Mesenchymal stem cell (in vitro differentiated cells and primary cell): Measurements from ENCODE around the gene PEX16.
"Not testable (repeated sequence)": the region's sequence is repeated elsewhere in the genome, so short reads cannot be mapped to it uniquely, and the experiment has no call there.

Experiments
- DNase-seq: peaks from one replicate; pipeline ENCODE4 v3.0.0-alpha.2; 2013
- H2AFZ ChIP-seq: one replicate; pipeline ENCODE4 v1.6.1; 2013; ENCODE audit warnings: low read depth, mild to moderate bottlenecking, control low read depth, inconsistent platforms, low read length, moderate library complexity
- H2AK5ac ChIP-seq: 2 replicates; pipeline ENCODE4 v1.6.1; 2013; ENCODE audit warnings: low read length, moderate library complexity, mild to moderate bottlenecking, inconsistent platforms; ENCODE audit not compliant: severe bottlenecking
- H2BK120ac ChIP-seq: one replicate; pipeline ENCODE4 v1.6.1; 2013; ENCODE audit warnings: low read depth, mild to moderate bottlenecking, inconsistent platforms, low read length, moderate library complexity
- H2BK12ac ChIP-seq, 2 experiments: one replicate each; pipeline ENCODE4 v1.6.1; 2013; ENCODE audit warnings: inconsistent platforms in 2 of 2, low read length in 2 of 2, mild to moderate bottlenecking in 2 of 2, moderate library complexity in 2 of 2, control low read depth in 1 of 2
- H2BK15ac ChIP-seq: one replicate; pipeline ENCODE4 v1.6.1; 2013; ENCODE audit warnings: mild to moderate bottlenecking, low read depth, inconsistent platforms; ENCODE audit not compliant: poor library complexity, severe bottlenecking
- H2BK5ac ChIP-seq: 2 replicates; pipeline ENCODE4 v1.6.1; 2013; ENCODE audit warnings: low read depth, mild to moderate bottlenecking, low read length, control low read depth, inconsistent platforms; ENCODE audit not compliant: poor library complexity, severe bottlenecking
- H3K14ac ChIP-seq, 2 experiments: one replicate each; pipeline ENCODE4 v1.6.1; 2013; ENCODE audit warnings: inconsistent platforms in 2 of 2, low read length in 2 of 2, control low read depth in 1 of 2, mild to moderate bottlenecking in 1 of 2, moderate library complexity in 1 of 2
- H3K18ac ChIP-seq, 2 experiments: one replicate each; pipeline ENCODE4 v1.6.1; 2013; ENCODE audit warnings: inconsistent platforms in 2 of 2, low read length in 2 of 2, control low read depth in 1 of 2, low read depth in 1 of 2, mild to moderate bottlenecking in 1 of 2
- H3K23ac ChIP-seq, 2 experiments: one replicate each; pipeline ENCODE4 v1.6.1; 2013; ENCODE audit warnings: inconsistent platforms in 2 of 2, low read length in 2 of 2, mild to moderate bottlenecking in 2 of 2, moderate library complexity in 2 of 2, control low read depth in 1 of 2
- H3K27ac ChIP-seq: 2 replicates; pipeline ENCODE4 v1.5.1; 2013; ENCODE audit warnings: mild to moderate bottlenecking, moderate library complexity, low read length, control low read depth, inconsistent platforms; ENCODE audit not compliant: poor library complexity, severe bottlenecking
- H3K27me3 ChIP-seq, 2 experiments: 2 replicates each; pipeline versions ENCODE4 v1.6.1 to v1.7.0; 2013; ENCODE audit warnings: low read length in 2 of 2, mild to moderate bottlenecking in 2 of 2, moderate library complexity in 2 of 2, control low read depth in 1 of 2, inconsistent platforms in 1 of 2; ENCODE audit not compliant: control insufficient read depth in 1 of 2, insufficient read depth in 1 of 2
- H3K36me3 ChIP-seq, 2 experiments: 2 replicates each; pipeline versions ENCODE4 v1.6.1 to v1.7.0; 2013; ENCODE audit warnings: low read length in 2 of 2, control low read depth in 1 of 2, inconsistent platforms in 1 of 2, low read depth in 1 of 2, mild to moderate bottlenecking in 1 of 2; ENCODE audit not compliant: insufficient read depth in 2 of 2, control insufficient read depth in 1 of 2
- H3K4ac ChIP-seq, 2 experiments: one replicate each; pipeline ENCODE4 v1.6.1; 2013; ENCODE audit warnings: inconsistent platforms in 2 of 2, low read length in 2 of 2, mild to moderate bottlenecking in 2 of 2, moderate library complexity in 2 of 2, control low read depth in 1 of 2, low read depth in 1 of 2
- H3K4me1 ChIP-seq: 2 replicates; pipeline ENCODE4 v1.6.1; 2013; ENCODE audit warnings: low read depth, low read length, control low read depth; ENCODE audit not compliant: control insufficient read depth, insufficient read depth
- H3K4me2 ChIP-seq: 2 replicates; pipeline ENCODE4 v1.6.1; 2013; ENCODE audit warnings: low read length, mild to moderate bottlenecking, inconsistent platforms; ENCODE audit not compliant: poor library complexity, severe bottlenecking
- H3K4me3 ChIP-seq, 2 experiments: 2 replicates each; pipeline versions ENCODE4 v1.5.1 to v1.7.0; 2013; ENCODE audit warnings: low read length in 2 of 2, mild to moderate bottlenecking in 2 of 2, control low read depth in 1 of 2, low read depth in 1 of 2; ENCODE audit not compliant: insufficient read depth in 1 of 2
- H3K79me1 ChIP-seq: replicated peaks from 2 replicates; pipeline ENCODE4 v1.6.1; 2013; ENCODE audit warnings: mild to moderate bottlenecking, control low read depth, low read length, inconsistent platforms; ENCODE audit not compliant: poor library complexity, severe bottlenecking
- H3K9ac ChIP-seq: 2 replicates; pipeline ENCODE4 v1.7.0; 2013; ENCODE audit warnings: mild to moderate bottlenecking, low read length, moderate library complexity
- H3K9me3 ChIP-seq: 2 replicates; pipeline ENCODE4 v1.7.0; 2013; ENCODE audit warnings: mild to moderate bottlenecking, low read length; ENCODE audit not compliant: control insufficient read depth
- H4K8ac ChIP-seq: one replicate; pipeline ENCODE4 v1.6.1; 2013; ENCODE audit warnings: inconsistent platforms, mild to moderate bottlenecking, low read length, moderate library complexity
- H4K91ac ChIP-seq: one replicate; pipeline ENCODE4 v1.6.1; 2013; ENCODE audit warnings: mild to moderate bottlenecking, low read length, inconsistent platforms
- WGBS: methylation state at CpG from one replicate; pipeline ENCODE4 v1.1.7; 2013; ENCODE audit warnings: mixed read lengths; 5-methylcytosine and 5-hydroxymethylcytosine counted together

PEX16 gene

GRCh38 chr11:45900916-45901617 is 16.6 kb downstream of the PEX16 start:
- Histone ChIP-seq H4K91ac (no peak overlapping the region), H4K8ac (no peak overlapping the region), H2BK120ac (no peak overlapping the region), H3K9ac (peak overlapping the region; percentile 84), H2AFZ (no peak overlapping the region), H3K36me3 (peaks cover 18 to 30% of the 10 kb centered on the region in 2 experiments), H3K4me1 (peaks cover 27% of the 10 kb centered on the region), H2AK5ac (no peak overlapping the region), H3K27ac (no peak overlapping the region), H3K79me1 (peaks cover 3% of the 10 kb centered on the region), H3K4me2 (peak overlapping the region; percentile 94), H2BK12ac (no peak overlapping the region), H3K18ac (no peak overlapping the region), H3K14ac (no peak overlapping the region), H2BK15ac (no peak overlapping the region), H3K9me3 (no peaks in the 10 kb centered on the region), H3K4me3 (peak overlapping the region in 1 of 2 experiments; percentile 83), H3K4ac (no peak overlapping the region), H3K27me3 (peaks cover 13 to 39% of the 10 kb centered on the region in 2 experiments), H2BK5ac (no peak overlapping the region), H3K23ac (peak overlapping the region in 1 of 2 experiments; percentile 9)
- DNase-seq, result no peak
- WGBS, result 54% methylated on average over 8 of the region's 8 CpGs

DNA sequence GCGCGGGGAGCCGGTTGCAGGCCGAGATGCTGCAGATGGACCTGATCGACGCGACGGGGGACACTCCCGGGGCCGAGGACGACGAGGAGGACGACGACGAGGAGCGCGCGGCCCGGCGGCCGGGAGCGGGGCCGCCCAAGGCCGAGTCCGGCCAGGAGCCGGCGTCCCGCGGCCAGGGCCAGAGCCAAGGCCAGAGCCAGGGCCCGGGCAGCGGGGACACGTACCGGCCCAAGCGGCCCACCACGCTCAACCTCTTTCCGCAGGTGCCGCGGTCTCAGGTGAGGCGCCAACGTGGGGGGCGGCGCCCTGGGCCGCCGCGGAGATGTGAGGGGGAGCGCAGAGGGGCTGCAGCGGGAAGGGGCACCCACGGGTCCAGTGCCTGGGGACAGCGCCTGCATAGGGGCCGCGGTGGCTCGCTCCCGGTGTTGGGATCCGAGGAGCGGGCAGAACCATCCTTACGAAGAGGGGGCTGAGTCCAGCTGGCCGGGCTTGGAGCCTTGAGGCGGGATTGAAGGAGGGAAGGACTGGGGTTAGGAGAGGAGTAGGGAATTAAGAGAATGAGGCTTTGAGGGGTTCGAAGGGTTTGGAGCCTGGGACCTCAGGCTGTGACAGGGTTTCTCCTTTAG is 17.4 kb downstream of the PEX16 start:
- Histone ChIP-seq H3K9ac (peak overlapping the region; percentile 84), H3K4me2 (peak overlapping the region; percentile 94), H3K36me3 (peaks cover 18 to 28% of the 10 kb centered on the region in 2 experiments), H3K27me3 (peaks cover 17 to 44% of the 10 kb centered on the region in 2 experiments), H3K4me3 (peak overlapping the region; percentile 62 to 83), H2AFZ (peak overlapping the region; percentile 80), H3K4me1 (peaks cover 27% of the 10 kb centered on the region)
- 6% methylated on average over 30 of the region's 59 CpGs for WGBS
- not testable (repeated sequence) for H3K9me3 ChIP-seq, H2BK12ac ChIP-seq, H3K27ac ChIP-seq, H4K8ac ChIP-seq, H4K91ac ChIP-seq, H2AK5ac ChIP-seq, H3K4ac ChIP-seq, H3K14ac ChIP-seq, H2BK5ac ChIP-seq, H3K23ac ChIP-seq, H2BK15ac ChIP-seq, H3K79me1 ChIP-seq, H3K18ac ChIP-seq, H2BK120ac ChIP-seq
- peak; percentile 20 for DNase-seq

DNA sequence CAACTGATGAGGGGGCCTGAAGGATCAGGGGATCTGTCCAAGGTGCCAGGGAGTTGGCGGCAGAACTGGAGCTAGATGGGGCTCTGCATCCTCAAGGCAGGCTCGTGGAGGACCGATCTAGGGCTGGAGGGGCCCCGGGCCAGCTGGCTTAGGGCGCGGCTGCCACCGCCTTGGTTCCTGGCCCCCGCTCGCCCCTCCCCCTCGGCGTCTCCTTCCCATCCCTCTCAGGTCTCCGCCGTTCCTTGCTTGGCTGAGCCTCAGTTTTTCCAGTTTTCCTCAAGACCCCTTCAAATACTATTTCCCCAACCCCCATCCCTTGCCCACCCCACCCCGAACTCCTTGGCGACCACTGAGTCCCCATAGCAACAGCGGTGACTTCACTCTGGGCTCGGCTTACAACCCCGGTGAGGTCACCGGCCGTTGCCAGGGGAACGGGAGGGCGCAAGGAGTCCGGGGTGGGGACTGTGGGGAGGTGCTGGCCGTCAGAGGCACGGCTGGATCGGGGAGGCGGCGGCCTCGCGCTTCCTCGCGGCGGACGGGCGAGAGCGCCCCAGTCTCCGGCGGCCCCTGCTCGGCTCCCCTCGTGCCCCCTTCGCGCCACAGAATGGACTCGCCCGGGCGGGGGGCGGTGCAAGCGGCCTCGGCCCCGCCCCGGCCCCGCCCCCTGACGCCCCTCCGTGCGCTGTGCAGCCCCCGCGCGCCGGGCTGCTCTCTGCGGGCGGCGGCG is 18.1 kb downstream of the PEX16 start:
- Histone ChIP-seq H3K9me3 (no peaks in the 10 kb centered on the region), H3K18ac (peak overlapping the region in 1 of 2 experiments; percentile 83), H2BK15ac (peak overlapping the region; percentile 50), H3K36me3 (peaks cover 18 to 25% of the 10 kb centered on the region in 2 experiments), H2BK120ac (peak overlapping the region; percentile 45), H2AK5ac (no peak overlapping the region), H3K27ac (no peak overlapping the region), H3K23ac (no peak overlapping the region), H4K91ac (peak overlapping the region; percentile 95), H2BK12ac (peak overlapping the region in 1 of 2 experiments; percentile 46), H3K27me3 (peaks cover 22 to 50% of the 10 kb centered on the region in 2 experiments), H4K8ac (peak overlapping the region; percentile 83), H2AFZ (no peak overlapping the region), H3K4ac (no peak overlapping the region), H3K4me2 (peak overlapping the region; percentile 51), H3K4me1 (peaks cover 27% of the 10 kb centered on the region), H2BK5ac (no peak overlapping the region), H3K9ac (peak overlapping the region; percentile 89), H3K4me3 (peak overlapping the region; percentile 62 to 71), H3K79me1 (peaks cover 3% of the 10 kb centered on the region), H3K14ac (no peak overlapping the region)
- peak; percentile 92 for DNase-seq
- WGBS, result 0% methylated on average over 17 of the region's 62 CpGs

DNA sequence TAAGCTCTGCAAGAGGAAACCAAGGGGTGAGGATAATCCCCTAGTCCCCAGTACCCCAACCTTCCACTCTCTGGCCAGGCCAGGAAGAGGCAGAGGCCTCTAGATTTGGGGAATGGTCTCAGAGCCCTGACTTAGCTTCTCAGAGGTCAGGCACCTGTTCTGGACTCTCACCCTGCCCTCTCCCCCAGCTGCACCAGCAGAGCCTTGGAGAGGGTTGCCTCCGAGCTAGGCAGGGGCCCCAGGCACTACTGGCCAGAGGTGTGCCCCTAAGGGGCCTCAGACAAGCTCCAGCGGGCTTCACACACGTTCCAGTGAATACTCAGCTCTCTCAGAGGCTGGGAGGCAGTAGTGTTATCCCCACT is 18.6 kb downstream of the PEX16 start:
- H3K27ac ChIP-seq, result no peak overlapping the region
- no peak overlapping the region for H2BK5ac ChIP-seq
- H2AK5ac ChIP-seq, result no peak overlapping the region
- no peak overlapping the region for H2BK12ac ChIP-seq
- H2AFZ ChIP-seq, result no peak overlapping the region
- peaks cover 3% of the 10 kb centered on the region for H3K79me1 ChIP-seq
- H2BK15ac ChIP-seq, result no peak overlapping the region
- H4K8ac ChIP-seq, result no peak overlapping the region
- H3K4me3 ChIP-seq, result peak overlapping the region; percentile 29 to 71
- H3K4me1 ChIP-seq, result peaks cover 27% of the 10 kb centered on the region
- H3K9me3 ChIP-seq, result no peaks in the 10 kb centered on the region
- no peak overlapping the region for H4K91ac ChIP-seq
- WGBS, result 2% methylated on average over 3 of the region's 3 CpGs
- H3K27me3 ChIP-seq, result peaks cover 27 to 55% of the 10 kb centered on the region in 2 experiments
- H3K9ac ChIP-seq, result peak overlapping the region; percentile 89
- H3K4ac ChIP-seq, result no peak overlapping the region
- H3K36me3 ChIP-seq, result peaks cover 14 to 20% of the 10 kb centered on the region in 2 experiments
- no peak overlapping the region for H3K18ac ChIP-seq
- no peak overlapping the region for H3K14ac ChIP-seq
- no peak overlapping the region for H3K23ac ChIP-seq
- DNase-seq, result no peak
- peak overlapping the region; percentile 51 for H3K4me2 ChIP-seq
- no peak overlapping the region for H2BK120ac ChIP-seq
